Loucy (cell line): Measurements from ENCODE around the gene GLMN.

ENCODE experiments used
- EZH2phosphoT487 ChIP-seq: fragments of 200-600 bp; IDR thresholded peaks from 2 replicates; pipeline ENCODE4 v1.6.1; 2018; ENCODE audit warnings: antibody characterized with exemption, mild to moderate bottlenecking, moderate library complexity, borderline replicate concordance
- TF ChIP-seq, protein P1 (sequence below): fragments of 200-600 bp; sonication (generic); conservative IDR thresholded peaks from 2 replicates; pipeline ENCODE4 v1.5.1; 2014; ENCODE audit warnings: mild to moderate bottlenecking, antibody characterized with exemption, low read length

DNA sequence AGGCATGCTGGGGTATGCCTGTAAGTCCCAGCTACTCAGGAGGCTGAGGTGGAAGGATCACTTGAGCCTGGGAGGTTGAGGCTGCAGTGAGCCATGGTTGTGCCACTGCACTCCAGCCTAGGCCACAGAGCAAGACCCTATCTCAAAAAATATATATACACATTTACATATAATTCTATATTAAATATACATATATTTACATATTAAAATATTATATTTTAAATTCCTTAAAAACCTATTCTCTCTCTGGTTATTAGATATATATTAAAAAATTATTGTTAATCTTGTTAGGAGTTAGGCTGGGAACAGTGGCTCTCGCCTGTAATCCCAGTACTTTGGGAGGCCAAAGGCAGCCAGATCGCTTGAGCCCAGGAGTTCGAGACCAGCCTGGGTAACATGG lies 22.7 kb downstream of the GLMN start:
- TF ChIP-seq, protein P1, sequence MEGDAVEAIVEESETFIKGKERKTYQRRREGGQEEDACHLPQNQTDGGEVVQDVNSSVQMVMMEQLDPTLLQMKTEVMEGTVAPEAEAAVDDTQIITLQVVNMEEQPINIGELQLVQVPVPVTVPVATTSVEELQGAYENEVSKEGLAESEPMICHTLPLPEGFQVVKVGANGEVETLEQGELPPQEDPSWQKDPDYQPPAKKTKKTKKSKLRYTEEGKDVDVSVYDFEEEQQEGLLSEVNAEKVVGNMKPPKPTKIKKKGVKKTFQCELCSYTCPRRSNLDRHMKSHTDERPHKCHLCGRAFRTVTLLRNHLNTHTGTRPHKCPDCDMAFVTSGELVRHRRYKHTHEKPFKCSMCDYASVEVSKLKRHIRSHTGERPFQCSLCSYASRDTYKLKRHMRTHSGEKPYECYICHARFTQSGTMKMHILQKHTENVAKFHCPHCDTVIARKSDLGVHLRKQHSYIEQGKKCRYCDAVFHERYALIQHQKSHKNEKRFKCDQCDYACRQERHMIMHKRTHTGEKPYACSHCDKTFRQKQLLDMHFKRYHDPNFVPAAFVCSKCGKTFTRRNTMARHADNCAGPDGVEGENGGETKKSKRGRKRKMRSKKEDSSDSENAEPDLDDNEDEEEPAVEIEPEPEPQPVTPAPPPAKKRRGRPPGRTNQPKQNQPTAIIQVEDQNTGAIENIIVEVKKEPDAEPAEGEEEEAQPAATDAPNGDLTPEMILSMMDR = no peak
- no peak for TF ChIP-seq EZH2phosphoT487
